NCI-H2227 (cell line): ENCODE data around the gene KCNG2.

Experiments used
- DNase-seq: peaks from one replicate; lab custom pipeline; 2025; ENCODE audit not compliant: unreplicated experiment; lab: John Stamatoyannopoulos, UW

The KCNG2 gene

GRCh38 chr18:79882522-79883241, 84.9 kb downstream of the KCNG2 start:
- no peak for DNase-seq

GRCh38 chr18:79883461-79884293, 85.9 kb downstream of the KCNG2 start:
- no peak for DNase-seq

GRCh38 chr18:79884294-79884962, 86.7 kb downstream of the KCNG2 start:
- no peak for DNase-seq

GRCh38 chr18:79884963-79885728, 87.4 kb downstream of the KCNG2 start:
- no peak for DNase-seq

- DNase-seq: no peak
These were observed 89.7 kb downstream of the KCNG2 start for GRCh38 chr18:79887181-79888000.

GRCh38 chr18:79888016-79888415, 90.3 kb downstream of the KCNG2 start:
- DNase-seq: no peak

- DNase-seq: no peak
These were observed 91.8 kb downstream of the KCNG2 start for GRCh38 chr18:79889569-79889968.

GRCh38 chr18:79890674-79891073, 92.9 kb downstream of the KCNG2 start:
- DNase-seq: no peak

GRCh38 chr18:79896738-79897137, 99.0 kb downstream of the KCNG2 start:
- DNase-seq: no peak

- no peak for DNase-seq
These were observed 100.3 kb downstream of the KCNG2 start for GRCh38 chr18:79897940-79898625.

GRCh38 chr18:79898952-79899608, 101.3 kb downstream of the KCNG2 start:
- no peak for DNase-seq

GRCh38 chr18:79899609-79900445, 102.1 kb downstream of the KCNG2 start:
- DNase-seq: no peak

- no peak for DNase-seq
These were observed 103.2 kb downstream of the KCNG2 start for GRCh38 chr18:79900610-79901570.

- no peak for DNase-seq
These were observed 103.9 kb downstream of the KCNG2 start for GRCh38 chr18:79901665-79902064.

- no peak for DNase-seq
These were observed 104.3 kb downstream of the KCNG2 start for GRCh38 chr18:79902075-79902474.

- no peak for DNase-seq
These were observed 104.9 kb downstream of the KCNG2 start for GRCh38 chr18:79902640-79903039.

- DNase-seq: no peak
These were observed 105.4 kb downstream of the KCNG2 start for GRCh38 chr18:79903071-79903635.
